Measurements from ENCODE around the gene TAX1BP1. TPM values are rescaled to one million over a fixed set of nuclear protein-coding genes. Genes with fewer than 3 reads are reported as not detected.
"Not testable (repeated sequence)": the region's sequence is repeated elsewhere in the genome, so short reads cannot be mapped to it uniquely, and the experiment has no call there.

TAX1BP1 gene
- total and polyA plus RNA-seq, 2 experiments from 2014 or later, result 47.6 to 91.4 TPM

- Histone ChIP-seq H3K36me3 (no peaks in the 10 kb centered on the region), H3K27ac (no peak overlapping the region), H3K4me3 (no peak overlapping the region), H3K27me3 (no peaks in the 10 kb centered on the region), H3K9me3 (ENCODE audit: low read depth) (no peaks in the 10 kb centered on the region), H3K4me1 (ENCODE audit: low read depth) (no peaks in the 10 kb centered on the region)
- no peak for DNase-seq (ENCODE audit: low read depth in 1 of 2, low spot score in 1 of 2)
- no peak for TF ChIP-seq CTCF (IDR thresholded peaks at IDR 0.05; ENCODE audit: low read depth, low read length)
Observed at GRCh38 chr7:27850531-27850930, 110.6 kb downstream of the TAX1BP1 start.

- DNase-seq (ENCODE audit: low read depth in 1 of 2, low spot score in 1 of 2); H3K4me1 ChIP-seq (ENCODE audit: low read depth); H3K9me3 ChIP-seq (ENCODE audit: low read depth); H3K27me3 ChIP-seq; H3K27ac ChIP-seq; H3K4me3 ChIP-seq; H3K36me3 ChIP-seq: not testable (repeated sequence)
Observed at GRCh38 chr7:27856703-27857485, 116.9 kb downstream of the TAX1BP1 start.

GRCh38 chr7:27860800-27861199 is 120.8 kb downstream of the TAX1BP1 start:
- no peak for DNase-seq (ENCODE audit: low read depth in 1 of 2, low spot score in 1 of 2)
- no peaks in the 10 kb centered on the region for H3K27me3 ChIP-seq
- H3K4me3 ChIP-seq, result no peak overlapping the region
- no peaks in the 10 kb centered on the region for H3K9me3 ChIP-seq (ENCODE audit: low read depth)
- H3K4me1 ChIP-seq (ENCODE audit: low read depth), result no peaks in the 10 kb centered on the region
- H3K36me3 ChIP-seq, result no peaks in the 10 kb centered on the region
- H3K27ac ChIP-seq, result no peak overlapping the region
- no peak for TF ChIP-seq CTCF (IDR thresholded peaks at IDR 0.05; ENCODE audit: low read depth, low read length)

GRCh38 chr7:27861747-27862146 is 121.8 kb downstream of the TAX1BP1 start:
- Histone ChIP-seq H3K4me3 (no peak overlapping the region), H3K4me1 (ENCODE audit: low read depth) (no peaks in the 10 kb centered on the region), H3K9me3 (ENCODE audit: low read depth) (no peaks in the 10 kb centered on the region), H3K36me3 (no peaks in the 10 kb centered on the region), H3K27ac (no peak overlapping the region), H3K27me3 (no peaks in the 10 kb centered on the region)
- no peak for TF ChIP-seq CTCF (IDR thresholded peaks at IDR 0.05; ENCODE audit: low read depth, low read length)
- DNase-seq (ENCODE audit: low read depth in 1 of 2, low spot score in 1 of 2), result no peak

DNA sequence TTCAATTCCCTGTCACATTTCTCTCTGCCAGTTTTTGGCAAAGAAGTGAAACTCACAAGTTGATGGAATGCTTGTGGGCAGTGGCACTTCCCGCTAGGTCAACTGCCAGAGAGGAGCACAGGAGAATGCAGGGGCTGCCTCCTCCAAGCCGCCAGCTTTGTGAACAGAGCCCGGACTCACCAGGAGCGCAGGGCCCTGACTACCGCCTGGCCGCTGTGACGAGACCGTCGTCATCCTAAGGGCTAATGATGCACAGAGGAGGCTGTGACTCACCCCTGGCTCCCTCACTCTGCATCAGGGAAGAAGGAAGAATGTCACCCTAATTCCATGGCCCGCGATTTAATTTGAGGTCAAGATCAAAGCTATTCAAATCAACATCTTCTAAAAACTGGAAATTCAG is 123.9 kb downstream of the TAX1BP1 start:
- no peak overlapping the region for H3K4me3 ChIP-seq
- no peaks in the 10 kb centered on the region for H3K9me3 ChIP-seq (ENCODE audit: low read depth)
- H3K36me3 ChIP-seq, result no peaks in the 10 kb centered on the region
- H3K27ac ChIP-seq, result no peak overlapping the region
- no peak for DNase-seq (ENCODE audit: low read depth in 1 of 2, low spot score in 1 of 2)
- no peaks in the 10 kb centered on the region for H3K27me3 ChIP-seq
- no peaks in the 10 kb centered on the region for H3K4me1 ChIP-seq (ENCODE audit: low read depth)
- no peak for TF ChIP-seq CTCF (IDR thresholded peaks at IDR 0.05; ENCODE audit: low read depth, low read length)

- no peaks in the 10 kb centered on the region for H3K9me3 ChIP-seq (ENCODE audit: low read depth)
- H3K4me1 ChIP-seq (ENCODE audit: low read depth), result no peaks in the 10 kb centered on the region
- DNase-seq (ENCODE audit: low read depth in 1 of 2, low spot score in 1 of 2), result no peak
- no peak for TF ChIP-seq CTCF (IDR thresholded peaks at IDR 0.05; ENCODE audit: low read depth, low read length)
- no peak overlapping the region for H3K27ac ChIP-seq
- no peak overlapping the region for H3K4me3 ChIP-seq
- H3K27me3 ChIP-seq, result no peaks in the 10 kb centered on the region
- no peaks in the 10 kb centered on the region for H3K36me3 ChIP-seq
Observed at GRCh38 chr7:27866256-27866655, 126.3 kb downstream of the TAX1BP1 start.
